ENCODE measurements around the gene BFAR. TPM values are rescaled to one million over a fixed set of nuclear protein-coding genes. Genes with fewer than 3 reads are reported as not detected.

BFAR gene
- total RNA-seq, 1 donor from 2014 or later = 67.6 TPM

DNA sequence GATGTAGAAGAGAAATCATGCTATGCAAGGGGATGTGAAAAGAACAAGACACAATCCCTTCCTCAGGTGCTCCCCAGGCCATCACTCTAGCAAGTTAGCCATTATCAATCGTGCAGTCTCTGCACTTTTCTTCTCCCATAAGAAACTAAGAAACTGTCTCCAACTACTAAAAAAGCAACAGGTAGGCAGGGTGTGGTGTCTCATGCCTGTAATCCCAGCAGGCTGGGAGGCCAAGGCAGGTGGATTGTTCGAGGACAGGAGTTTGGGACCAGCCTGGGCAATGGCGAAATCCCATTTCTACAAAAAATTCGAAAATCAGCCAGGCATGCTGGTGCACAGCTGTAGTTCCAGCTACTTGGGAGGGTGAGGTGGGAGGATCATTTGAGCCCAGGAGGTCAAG, 16.5 kb upstream of the BFAR start:
- Mint-ChIP-seq H3K27ac (no peak overlapping the region), H3K36me3 (peaks cover 12% of the 10 kb centered on the region), H3K27me3 (no peaks in the 10 kb centered on the region), H3K9me3 (no peaks in the 10 kb centered on the region), H3K4me1 (ENCODE audit: unreplicated experiment) (no peaks in the 10 kb centered on the region), H3K4me3 (no peak overlapping the region)
- TF ChIP-seq, protein P1, sequence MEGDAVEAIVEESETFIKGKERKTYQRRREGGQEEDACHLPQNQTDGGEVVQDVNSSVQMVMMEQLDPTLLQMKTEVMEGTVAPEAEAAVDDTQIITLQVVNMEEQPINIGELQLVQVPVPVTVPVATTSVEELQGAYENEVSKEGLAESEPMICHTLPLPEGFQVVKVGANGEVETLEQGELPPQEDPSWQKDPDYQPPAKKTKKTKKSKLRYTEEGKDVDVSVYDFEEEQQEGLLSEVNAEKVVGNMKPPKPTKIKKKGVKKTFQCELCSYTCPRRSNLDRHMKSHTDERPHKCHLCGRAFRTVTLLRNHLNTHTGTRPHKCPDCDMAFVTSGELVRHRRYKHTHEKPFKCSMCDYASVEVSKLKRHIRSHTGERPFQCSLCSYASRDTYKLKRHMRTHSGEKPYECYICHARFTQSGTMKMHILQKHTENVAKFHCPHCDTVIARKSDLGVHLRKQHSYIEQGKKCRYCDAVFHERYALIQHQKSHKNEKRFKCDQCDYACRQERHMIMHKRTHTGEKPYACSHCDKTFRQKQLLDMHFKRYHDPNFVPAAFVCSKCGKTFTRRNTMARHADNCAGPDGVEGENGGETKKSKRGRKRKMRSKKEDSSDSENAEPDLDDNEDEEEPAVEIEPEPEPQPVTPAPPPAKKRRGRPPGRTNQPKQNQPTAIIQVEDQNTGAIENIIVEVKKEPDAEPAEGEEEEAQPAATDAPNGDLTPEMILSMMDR (conservative IDR thresholded peaks at IDR 0.05) = no peak
- DNase-seq (ENCODE audit: extremely low spot score, unreplicated experiment) = no peak

DNA sequence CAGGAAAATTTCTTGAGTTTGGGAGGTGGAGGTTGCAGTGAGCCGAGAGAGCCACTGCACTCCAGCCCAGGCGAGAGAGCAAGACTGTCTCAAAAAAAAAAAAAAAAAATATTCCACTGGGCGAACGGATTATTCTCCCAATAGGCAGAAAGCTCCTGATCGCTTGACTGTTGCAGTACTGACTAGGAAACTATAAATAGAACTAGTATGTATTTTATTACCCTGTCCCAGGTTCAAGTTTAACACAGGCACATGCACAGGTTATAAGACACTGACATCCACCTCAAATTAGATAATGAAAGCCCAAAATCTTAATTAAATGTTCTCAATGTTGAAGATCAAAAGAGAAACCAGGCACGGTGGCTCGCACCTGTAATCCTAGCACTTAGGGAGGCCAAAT, 14.2 kb upstream of the BFAR start:
- TF ChIP-seq, protein P1 (conservative IDR thresholded peaks at IDR 0.05) = no peak
- Mint-ChIP-seq H3K9me3 (no peaks in the 10 kb centered on the region), H3K4me3 (no peak overlapping the region), H3K27ac (no peak overlapping the region), H3K4me1 (ENCODE audit: unreplicated experiment) (no peaks in the 10 kb centered on the region), H3K27me3 (no peaks in the 10 kb centered on the region), H3K36me3 (peaks cover 15% of the 10 kb centered on the region)
- no peak for DNase-seq (ENCODE audit: extremely low spot score, unreplicated experiment)

DNA sequence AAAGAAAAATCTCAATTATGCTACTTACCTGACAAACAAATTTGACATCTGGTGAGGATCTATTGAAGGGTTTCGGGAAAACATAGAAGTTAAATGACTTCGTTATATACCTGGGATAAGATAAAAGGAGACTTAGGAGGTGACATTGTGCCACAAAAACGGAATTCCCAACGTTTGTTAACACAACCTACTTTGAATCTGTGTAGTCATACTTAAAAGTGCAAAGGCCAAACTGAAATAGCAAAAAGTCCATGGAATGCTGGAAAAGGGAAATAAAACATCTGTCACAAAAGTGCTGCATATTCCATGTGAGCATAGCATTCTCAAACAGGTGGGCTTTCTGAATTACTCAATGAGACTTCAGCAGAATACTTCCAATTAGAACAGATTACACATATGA, 5.7 kb upstream of the BFAR start:
- no peak for DNase-seq (ENCODE audit: extremely low spot score, unreplicated experiment)
- Mint-ChIP-seq H3K27ac (no peak overlapping the region), H3K9me3 (peaks cover 5% of the 10 kb centered on the region), H3K36me3 (peaks cover 15% of the 10 kb centered on the region), H3K27me3 (no peaks in the 10 kb centered on the region), H3K4me1 (ENCODE audit: unreplicated experiment) (peaks cover 13% of the 10 kb centered on the region), H3K4me3 (no peak overlapping the region)
- TF ChIP-seq, protein P1 (conservative IDR thresholded peaks at IDR 0.05) = no peak

DNA sequence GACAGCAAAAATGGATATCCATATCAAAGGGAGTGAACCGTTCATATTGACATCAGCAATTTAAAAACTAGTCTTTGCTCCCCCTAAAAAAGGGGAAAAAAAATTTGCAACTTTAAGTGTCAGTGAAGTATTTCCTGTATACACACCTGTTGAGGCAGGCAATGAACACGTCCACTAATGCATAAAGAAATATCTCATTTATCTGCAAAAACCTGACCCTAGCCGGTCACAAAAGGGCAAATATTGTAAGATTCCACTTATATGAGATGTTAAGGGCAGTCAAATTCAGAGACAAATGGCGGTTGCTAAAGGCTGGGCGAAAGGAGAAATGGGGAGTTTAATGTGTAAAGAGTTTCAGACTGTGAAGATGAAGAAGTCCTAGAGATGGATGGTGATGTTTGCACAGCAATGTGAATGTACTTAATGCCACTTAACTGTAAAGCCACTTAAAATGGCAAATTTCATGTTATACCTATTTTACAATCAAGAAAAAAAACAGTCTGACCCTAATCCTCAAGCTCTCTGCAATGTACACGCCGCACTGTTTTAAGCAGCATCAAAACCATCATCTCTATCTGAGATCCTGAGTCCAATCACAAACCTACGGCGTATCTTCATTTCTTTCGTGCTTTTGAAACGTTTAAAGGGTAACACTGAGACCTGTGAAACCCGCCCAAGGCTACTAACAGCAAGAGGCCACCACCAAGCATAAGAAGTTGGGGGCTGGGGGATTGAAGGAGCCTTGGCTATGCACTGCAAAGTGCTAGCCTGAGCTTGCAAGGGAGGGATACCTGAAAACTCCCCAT, 3.7 kb upstream of the BFAR start:
- H3K4me1 Mint-ChIP-seq (ENCODE audit: unreplicated experiment) = peaks cover 19% of the 10 kb centered on the region
- peaks cover 8% of the 10 kb centered on the region for H3K36me3 Mint-ChIP-seq
- H3K4me3 Mint-ChIP-seq = peak overlapping the region; percentile 86
- TF ChIP-seq, protein P1 (conservative IDR thresholded peaks at IDR 0.05) = no peak
- peak overlapping the region; percentile 97 for H3K27ac Mint-ChIP-seq
- H3K27me3 Mint-ChIP-seq = no peaks in the 10 kb centered on the region
- no peak for DNase-seq (ENCODE audit: extremely low spot score, unreplicated experiment)
- peaks cover 5% of the 10 kb centered on the region for H3K9me3 Mint-ChIP-seq

DNA sequence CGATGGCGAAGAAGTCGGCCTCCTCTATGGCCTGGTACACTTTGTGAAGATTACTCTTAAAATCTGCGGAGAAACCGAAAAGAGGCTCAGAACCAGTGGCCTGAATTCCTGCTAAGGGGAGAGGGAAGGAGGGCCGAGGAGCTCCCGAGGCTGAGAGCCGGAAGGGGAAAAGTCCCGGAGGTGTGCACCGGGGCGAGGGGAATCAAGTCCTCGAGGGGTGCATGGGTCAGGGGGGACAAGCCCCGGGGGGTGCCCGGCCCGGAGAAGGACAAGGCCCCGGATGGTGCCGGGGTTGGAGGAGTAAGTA, 3.2 kb upstream of the BFAR start:
- peak overlapping the region; percentile 97 for H3K27ac Mint-ChIP-seq
- H3K4me3 Mint-ChIP-seq = peak overlapping the region; percentile 86
- no peaks in the 10 kb centered on the region for H3K27me3 Mint-ChIP-seq

More for the DNA sequence above, 3.2 kb upstream of the BFAR start:
- Mint-ChIP-seq H3K4me1 (ENCODE audit: unreplicated experiment) (peaks cover 24% of the 10 kb centered on the region), H3K9me3 (peaks cover 5% of the 10 kb centered on the region), H3K36me3 (peaks cover 6% of the 10 kb centered on the region)
- DNase-seq (ENCODE audit: extremely low spot score, unreplicated experiment) = no peak
- TF ChIP-seq, protein P1 (conservative IDR thresholded peaks at IDR 0.05) = no peak
